ENCODE results near the gene CLMN.

GRCh38 chr14:95336192-95336760 is 16.6 kb upstream of the CLMN start:
- TF ChIP-seq CTCF (IDR thresholded peaks at IDR 0.05) (no peak), POLR2AphosphoS5 (IDR thresholded peaks at IDR 0.05) (no peak), EP300 (IDR thresholded peaks at IDR 0.05) (no peak), POLR2A (IDR thresholded peaks at IDR 0.05) (no peak)

All from gastroesophageal sphincter (tissue), 3 donors.